Measurements from ENCODE around the gene SLC17A5. TPM values are rescaled to one million over a fixed set of nuclear protein-coding genes. Genes with fewer than 3 reads are reported as not detected.
"Not testable (repeated sequence)": the region's sequence is repeated elsewhere in the genome, so short reads cannot be mapped to it uniquely, and the experiment has no call there.

The SLC17A5 gene
- total and polyA plus RNA-seq, 9 of the 15 experiments (the other 6 are each of a cell fraction or from before 2014, with no cell fraction given) = 1.3 to 7.2 (median 3.4) TPM

DNA sequence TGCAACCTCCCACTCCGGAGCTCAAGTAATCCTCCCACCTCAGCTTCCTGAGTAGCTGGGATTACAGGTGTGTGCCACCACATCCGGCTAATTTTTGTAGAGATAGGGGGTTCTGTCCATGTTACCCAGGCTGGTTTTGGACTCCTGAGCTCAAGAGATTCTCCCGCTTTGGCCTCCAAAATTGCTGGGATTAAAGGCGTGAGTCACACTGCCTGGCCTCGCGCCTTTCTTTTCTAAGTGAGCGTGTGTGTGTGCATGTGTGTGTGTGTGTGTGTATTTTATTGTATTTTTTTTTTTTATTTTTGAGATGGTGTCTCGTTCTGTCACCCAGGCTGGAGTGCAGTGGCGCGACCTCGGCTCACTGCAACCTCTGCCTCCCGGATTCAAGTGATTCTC, 94.4 kb downstream of the SLC17A5 start:
- TF ChIP-seq, protein P1, sequence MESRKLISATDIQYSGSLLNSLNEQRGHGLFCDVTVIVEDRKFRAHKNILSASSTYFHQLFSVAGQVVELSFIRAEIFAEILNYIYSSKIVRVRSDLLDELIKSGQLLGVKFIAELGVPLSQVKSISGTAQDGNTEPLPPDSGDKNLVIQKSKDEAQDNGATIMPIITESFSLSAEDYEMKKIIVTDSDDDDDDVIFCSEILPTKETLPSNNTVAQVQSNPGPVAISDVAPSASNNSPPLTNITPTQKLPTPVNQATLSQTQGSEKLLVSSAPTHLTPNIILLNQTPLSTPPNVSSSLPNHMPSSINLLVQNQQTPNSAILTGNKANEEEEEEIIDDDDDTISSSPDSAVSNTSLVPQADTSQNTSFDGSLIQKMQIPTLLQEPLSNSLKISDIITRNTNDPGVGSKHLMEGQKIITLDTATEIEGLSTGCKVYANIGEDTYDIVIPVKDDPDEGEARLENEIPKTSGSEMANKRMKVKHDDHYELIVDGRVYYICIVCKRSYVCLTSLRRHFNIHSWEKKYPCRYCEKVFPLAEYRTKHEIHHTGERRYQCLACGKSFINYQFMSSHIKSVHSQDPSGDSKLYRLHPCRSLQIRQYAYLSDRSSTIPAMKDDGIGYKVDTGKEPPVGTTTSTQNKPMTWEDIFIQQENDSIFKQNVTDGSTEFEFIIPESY (CRISPR knock-in tag; IDR thresholded peaks at IDR 0.05) = peak; percentile 96
- H3K36me3 ChIP-seq (ENCODE audit: control insufficient read depth, insufficient read depth, low read length); H3K4me1 ChIP-seq (replicated peaks in 1 of 2; ENCODE audit: control insufficient read depth in 2 of 2, insufficient read depth in 2 of 2, low read length in 2 of 2); CTCF ChIA-PET (ENCODE audit: low intra/inter-chr PET ratio); H3K27ac ChIP-seq (ENCODE audit: extremely low read depth, low read depth, low read length); H3K4me2 ChIP-seq (ENCODE audit: insufficient read depth, low read length); intact Hi-C loops (cut with micrococcal nuclease); H3K4me3 ChIP-seq; FAIRE-seq; ATAC-seq; H4K20me1 ChIP-seq (replicated peaks; ENCODE audit: control insufficient read depth, insufficient read depth, low read length); H3K27me3 ChIP-seq (ENCODE audit: control insufficient read depth in 2 of 2, insufficient read depth in 2 of 2, low read length in 2 of 2); in situ Hi-C loops (cut with MboI); H3K9me3 ChIP-seq (replicated peaks; ENCODE audit: control insufficient read depth, insufficient read depth, low read depth, low read length); H3K9ac ChIP-seq (ENCODE audit: insufficient read depth in 1 of 2, low read depth in 2 of 2, low read length in 2 of 2); DNase-seq (ENCODE audit: extremely low read depth in 1 of 4, low spot score in 3 of 4); H3K79me2 ChIP-seq (ENCODE audit: control insufficient read depth, insufficient read depth, low read length); H3K9me1 ChIP-seq (ENCODE audit: control insufficient read depth, insufficient read depth, low read length); BruUV-seq (replicated peaks); H2AFZ ChIP-seq (ENCODE audit: low read depth, low read length): not testable (repeated sequence)
- POLR2A ChIA-PET = interaction anchor here (0.6 to 1.7 kb wide), 5 partner anchors 11 to 45 kb away, joined by 3 to 4 read pairs (median 4); partner anchors contain the start of gene EEF1A1
- 50% methylated on average over 3 of the region's 12 CpGs for WGBS (ENCODE audit: insufficient coverage, low coverage, missing lambda C conversion rate)

Measured in K562 (cell line).